ENCODE data around the gene ACTN1.

The ACTN1 gene

DNA sequence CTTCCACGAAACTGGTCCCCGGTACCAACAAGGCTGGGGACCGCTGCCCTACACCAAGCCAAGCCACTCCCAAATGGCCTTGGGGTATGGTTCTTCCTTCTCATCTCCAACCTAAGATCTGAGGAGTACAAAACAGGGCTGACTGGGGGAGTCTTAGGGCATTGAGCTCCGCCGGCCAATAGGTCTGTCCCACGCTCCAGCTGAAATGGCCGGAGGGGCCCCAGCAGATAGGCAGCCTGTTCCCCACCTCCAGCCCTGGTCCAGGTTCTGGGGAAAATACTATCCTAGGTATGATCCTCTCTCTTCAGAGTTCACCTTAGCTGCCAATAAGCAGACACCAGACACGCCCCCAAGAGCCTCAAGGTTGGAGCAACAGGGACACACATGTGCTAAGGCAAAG lies 90.2 kb downstream of the ACTN1 start:
- no peak for DNase-seq (ENCODE audit: low spot score)

DNA sequence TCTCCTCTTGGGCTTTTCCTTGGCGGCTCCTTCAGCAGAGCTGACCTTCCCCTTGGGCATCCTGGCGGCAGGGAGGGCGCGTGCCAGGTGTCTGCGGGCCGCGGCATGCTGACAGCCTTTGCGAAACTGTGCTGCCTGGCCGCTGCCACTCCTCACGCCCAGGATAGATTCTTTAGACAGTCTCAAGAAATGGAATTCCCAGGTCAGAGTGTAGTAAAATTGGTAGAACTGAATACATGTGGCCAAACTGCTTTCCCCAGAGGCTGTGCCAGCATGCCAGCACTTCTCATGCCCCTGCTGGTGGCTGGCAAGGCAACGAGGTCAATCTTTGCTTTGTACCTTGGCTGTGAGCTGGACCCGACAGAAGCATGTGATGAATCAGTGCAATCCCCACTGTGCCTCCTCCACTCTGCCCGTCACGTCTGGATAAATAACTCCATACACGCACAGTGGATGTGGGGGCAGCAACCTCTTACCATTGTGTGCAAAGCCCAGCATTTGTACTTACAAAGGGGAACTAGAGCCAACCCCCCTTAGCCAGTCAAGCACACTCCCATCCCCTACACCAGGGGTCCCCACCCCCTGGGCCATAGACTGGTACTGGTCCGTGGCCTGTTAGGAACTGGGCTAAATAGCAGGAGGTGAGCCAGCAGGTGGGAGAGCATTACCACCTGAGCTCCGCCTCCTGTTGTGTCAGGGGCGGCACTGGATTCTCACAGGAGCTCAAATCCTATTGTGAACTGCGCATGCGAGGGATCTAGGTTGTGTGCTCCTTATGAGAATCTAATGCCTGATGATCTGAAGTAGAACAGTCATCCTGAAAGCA lies 90.9 kb downstream of the ACTN1 start:
- DNase-seq (ENCODE audit: low spot score): no peak

DNA sequence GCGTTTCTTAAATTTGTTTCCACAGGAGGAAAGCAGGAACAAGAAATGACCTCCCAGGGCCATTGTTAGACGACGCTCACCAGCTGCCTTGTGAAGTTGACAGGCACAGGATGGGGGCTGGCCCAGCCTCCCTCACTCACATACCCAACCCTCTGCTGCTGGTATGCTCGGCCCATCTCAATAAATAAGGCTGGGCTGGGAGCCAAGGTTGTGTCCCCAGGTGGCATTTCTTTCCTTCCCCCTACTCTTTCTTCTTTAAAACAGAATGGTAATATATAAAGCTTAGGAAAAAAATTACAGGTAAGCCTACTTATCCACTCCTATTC lies 93.0 kb downstream of the ACTN1 start:
- no peak for DNase-seq (ENCODE audit: low spot score)

DNA sequence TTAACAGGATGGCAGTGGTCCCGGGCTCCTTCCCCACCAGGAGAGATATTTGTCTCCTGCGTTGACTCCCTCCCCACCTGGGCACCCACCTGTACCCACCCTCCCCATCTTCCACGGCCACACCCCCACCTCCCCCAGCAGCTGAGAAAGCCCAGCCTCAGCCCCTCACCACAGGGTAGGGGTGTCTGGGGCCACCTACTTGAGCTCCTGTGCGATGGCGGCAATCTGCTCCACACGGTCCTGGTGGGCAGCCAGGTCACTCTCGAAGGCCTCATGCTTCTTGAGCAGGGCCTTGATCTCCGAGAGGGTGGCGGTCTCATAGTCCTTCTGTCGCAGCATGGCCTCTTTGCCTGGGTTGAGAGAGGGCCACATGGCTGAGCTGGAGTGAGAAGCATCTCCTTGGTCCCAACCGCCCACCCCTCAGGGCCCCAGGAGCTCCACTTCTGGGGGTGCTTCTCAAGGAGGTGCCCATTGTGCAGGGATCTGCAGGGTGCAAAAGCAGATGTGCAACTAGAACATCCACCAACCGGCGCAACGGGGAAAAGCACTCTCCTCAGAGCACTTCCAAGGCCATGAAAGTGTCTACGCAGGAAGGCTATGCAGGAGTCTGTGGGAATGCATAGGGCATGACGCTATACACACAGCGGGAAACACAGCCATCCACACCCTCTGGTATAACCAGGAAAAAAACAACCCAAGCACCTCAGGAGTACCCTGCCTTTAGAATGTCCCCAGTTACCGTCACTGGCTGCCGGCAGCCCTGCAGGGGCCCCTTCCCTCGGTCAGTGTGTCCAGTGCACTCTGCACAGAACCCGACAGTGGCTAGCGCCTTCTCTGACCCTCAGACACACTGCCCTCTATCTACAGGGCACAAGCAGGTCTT lies 93.6 kb downstream of the ACTN1 start:
- no peak for DNase-seq (ENCODE audit: low spot score)

DNA sequence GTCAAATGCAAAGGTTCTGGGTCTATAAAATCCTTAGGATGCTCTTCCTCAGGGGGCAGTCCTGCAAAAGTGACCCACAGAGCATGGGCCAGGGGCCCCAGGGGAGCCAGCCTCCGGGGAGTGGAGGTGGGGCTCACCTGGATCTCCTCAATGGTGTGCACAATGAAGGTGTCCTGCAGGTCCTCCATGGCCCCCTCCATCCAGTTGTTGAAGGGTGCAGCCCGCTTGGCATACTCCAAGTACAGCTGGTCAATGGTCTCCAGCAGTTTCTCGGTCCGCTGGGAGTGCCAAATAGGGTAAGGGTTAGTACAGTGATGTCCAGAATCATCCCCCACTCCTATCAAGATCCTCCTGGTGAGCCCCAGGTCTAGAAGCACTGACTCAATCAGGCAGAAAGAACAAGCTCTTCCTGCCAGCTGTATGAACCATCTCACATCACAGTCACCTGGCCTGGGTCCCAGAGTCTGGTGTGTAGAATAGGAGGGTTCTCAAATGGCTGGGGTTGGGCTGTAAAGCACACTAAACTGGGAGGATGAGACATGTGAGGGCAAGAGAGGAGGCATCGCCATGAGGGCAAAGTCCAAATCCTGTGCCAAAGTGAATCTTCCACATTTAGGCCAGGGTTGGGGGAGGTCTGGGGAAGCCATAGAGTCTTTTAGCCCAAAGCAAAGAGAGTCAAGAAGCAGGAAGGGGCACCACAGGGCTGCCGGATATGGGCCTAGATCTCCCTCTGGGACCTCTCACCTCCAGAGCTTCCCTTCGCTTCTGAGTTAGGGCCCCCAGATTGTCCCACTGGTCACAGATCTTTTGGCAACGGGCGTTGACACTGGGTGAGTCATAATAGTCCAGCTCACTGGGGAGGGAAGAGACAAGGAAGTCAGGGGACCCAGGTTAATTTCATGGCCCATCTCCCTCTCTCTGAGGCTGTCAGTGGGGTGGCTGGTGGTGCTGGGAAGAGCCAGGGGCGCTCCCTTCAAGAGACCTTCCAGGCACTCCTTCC lies 94.8 kb downstream of the ACTN1 start:
- no peak for DNase-seq (ENCODE audit: low spot score)

DNA sequence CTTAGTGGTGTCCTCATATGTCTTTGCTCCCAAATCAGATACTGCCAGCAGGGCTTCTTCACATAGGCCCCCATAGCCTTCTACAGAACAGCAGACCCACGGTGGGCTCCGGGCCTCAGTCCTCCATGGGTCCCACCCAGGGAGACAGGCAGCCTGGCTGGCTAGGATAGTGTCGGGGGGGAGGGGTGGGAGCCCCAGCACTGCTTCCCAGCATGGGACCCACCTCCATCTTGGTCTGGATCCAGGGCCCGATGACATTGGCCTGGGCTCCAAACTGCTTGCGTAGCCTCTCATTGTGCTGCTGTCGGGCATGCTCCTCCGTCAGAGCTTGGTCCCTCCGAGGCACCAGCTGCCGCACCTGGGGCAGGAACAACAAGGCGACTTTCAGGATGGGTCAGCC lies 96.9 kb downstream of the ACTN1 start:
- DNase-seq (ENCODE audit: low spot score): no peak

DNA sequence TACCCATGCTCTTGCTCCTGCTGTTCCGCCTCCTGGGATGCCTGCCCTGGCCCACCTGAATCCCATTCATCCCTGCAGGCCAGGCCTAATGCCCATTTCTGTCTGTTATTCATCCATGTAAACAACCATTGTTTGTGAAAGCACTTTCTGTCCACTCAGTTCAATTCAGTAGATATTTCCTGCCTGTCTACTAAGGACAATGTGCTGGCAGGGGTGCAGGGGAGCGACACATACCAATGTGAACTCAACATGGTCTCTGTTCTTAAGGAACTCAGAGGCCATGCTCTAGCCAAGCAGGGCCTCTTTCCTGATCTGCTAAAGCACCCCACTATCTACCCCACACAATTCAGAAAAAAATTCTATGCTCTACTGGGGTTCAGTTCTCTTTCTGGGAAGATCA lies 97.7 kb downstream of the ACTN1 start:
- no peak for DNase-seq (ENCODE audit: low spot score)

DNA sequence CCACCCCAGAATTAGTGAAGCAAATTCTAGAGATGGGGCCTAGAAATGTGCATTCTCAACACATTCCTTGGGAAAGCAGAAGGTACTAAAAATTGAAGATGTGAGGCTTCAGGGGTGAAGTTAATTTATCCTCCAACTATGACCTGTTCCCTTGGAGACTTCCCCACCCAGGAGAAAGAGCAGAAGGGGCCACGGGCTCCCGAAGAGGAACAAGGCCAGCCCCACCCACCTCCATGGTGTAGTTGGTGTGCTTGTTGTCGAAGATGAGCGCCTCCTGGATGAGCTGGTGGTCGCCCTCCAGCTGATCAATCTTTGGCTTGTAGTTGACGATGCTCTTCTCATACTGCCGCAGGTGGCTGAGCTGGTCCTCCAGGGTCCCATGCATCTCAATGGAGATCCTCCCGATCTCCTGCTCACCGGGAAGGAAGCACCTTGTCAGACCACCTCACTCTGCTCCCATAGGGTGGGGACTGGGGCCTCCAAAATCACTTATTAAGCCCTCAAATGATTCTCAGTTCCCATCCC lies 98.5 kb downstream of the ACTN1 start:
- DNase-seq (ENCODE audit: low spot score): no peak

DNA sequence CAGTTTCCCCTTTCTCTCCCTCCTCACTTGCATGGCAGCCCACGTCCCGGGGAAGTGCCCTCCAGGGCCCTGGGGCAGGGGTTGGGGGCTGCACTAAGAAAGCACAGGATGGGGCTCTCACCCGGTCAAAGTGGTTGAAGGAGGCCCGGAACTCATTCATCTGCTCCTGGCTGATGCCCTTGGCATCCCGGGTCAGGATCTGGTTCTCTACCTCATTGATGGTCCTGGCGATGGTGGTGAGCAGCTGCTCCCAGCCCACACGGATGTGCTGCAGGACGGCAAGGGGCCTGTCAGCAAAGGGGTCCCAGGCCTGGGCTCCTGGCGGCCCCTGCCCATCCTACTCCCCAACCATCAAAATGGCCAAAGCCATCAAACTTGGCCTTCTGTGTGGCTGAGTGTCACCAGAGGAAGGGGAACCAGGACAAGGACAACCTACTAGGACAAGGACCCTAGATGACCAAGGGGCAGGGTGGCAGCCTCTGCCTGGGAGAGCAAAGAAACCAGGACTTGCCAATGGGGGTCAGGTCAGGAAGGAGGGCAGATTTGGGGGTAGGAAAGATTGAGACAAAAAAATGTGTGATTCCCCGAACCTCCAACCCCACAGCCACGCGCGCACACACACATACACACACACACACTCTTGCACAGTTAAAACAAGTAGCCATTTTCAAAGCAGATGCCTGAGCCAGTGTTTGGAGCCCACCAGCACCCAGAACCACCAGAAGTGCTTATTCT lies 99.1 kb downstream of the ACTN1 start:
- no peak for DNase-seq (ENCODE audit: low spot score)

DNA sequence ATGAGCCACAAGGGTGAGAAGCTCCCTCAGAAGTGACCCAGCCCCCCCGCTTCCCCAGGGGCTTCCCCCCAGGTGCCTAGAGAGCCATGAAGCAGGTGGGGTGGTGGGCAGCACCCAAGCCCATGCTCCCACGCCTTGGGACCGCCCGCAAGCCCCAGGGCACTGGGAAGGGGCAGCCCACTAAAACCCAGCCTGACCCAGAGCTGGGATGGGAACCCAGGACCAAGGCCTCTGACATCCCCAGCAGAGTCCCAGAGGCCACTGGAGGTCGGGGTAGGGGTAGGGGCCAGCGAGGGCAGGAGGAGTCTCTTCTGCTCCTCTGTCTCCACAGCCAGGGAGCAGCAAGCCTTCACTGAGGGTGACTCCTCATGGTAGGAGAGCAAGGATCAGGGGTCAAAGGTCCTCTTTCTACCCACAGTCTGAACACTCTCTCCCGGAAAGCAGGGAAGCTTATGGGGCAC lies 99.8 kb downstream of the ACTN1 start:
- no peak for DNase-seq (ENCODE audit: low spot score)

DNA sequence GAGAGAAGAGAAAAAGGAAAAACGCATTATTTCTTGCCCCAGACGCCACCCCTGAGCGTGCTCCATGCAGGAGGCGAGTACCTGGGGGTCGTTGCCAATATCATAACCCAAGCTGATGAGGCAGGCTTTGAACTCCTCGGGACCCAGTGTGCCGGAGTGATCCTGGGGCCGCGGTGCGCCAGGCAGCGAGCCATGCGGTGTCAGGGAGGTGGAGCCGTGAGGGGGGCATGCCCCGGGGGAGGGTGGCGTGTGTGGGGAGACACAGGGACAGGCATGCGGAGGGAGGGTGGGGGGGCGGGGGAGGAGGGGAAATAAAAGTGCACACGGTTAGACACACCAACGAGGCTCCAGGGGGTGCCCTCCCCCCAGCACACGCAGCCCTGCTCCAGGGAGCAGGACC lies 100.2 kb downstream of the ACTN1 start:
- no peak for DNase-seq (ENCODE audit: low spot score)

DNA sequence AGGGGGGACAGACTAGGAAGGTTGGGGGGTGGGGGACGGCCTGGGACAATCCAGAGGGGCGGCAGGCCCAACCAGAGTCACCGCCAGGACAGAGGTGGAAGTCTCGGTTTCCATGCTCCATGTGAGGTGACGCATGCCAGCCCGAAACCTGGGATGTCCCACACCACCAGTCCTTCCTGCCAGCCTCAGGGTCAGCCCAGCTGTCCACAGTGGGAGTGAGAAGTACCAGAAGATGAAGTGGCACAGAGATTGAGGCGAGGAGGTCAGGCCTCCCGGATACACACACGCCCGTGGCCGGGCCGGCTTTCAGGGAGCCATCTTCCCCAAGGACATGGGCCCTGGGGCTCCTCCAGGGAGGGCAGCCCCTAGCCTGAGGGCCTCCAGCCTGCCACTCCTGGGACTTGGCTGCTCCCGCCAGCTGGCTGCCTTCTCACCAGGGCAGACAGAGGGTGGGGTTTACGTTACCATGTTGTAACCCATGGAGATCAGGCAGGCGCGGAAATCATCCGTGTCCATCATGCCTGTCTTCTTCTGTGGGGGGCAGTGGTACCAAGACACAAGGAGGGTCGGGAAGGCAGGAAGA lies 101.0 kb downstream of the ACTN1 start:
- DNase-seq (ENCODE audit: low spot score): no peak

DNA sequence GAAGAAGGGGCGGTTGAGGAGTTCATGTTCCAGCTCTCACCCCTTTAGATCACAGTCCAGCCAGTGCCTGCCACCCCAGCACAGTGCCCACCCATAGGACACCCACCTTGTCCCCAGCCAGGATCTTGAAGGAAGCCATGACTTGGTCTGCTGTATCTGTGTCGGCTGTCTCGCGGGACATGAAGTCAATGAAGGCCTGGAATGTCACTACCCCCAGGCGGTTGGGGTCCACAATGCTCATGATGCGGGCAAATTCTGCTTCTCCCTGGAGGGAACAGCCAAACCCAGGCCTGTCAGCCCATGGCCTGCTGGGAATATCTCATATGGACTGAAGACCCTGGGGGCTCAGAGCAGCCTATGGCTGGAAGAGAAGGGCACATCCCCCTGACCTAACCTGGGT lies 102.1 kb downstream of the ACTN1 start:
- no peak for DNase-seq (ENCODE audit: low spot score)

DNA sequence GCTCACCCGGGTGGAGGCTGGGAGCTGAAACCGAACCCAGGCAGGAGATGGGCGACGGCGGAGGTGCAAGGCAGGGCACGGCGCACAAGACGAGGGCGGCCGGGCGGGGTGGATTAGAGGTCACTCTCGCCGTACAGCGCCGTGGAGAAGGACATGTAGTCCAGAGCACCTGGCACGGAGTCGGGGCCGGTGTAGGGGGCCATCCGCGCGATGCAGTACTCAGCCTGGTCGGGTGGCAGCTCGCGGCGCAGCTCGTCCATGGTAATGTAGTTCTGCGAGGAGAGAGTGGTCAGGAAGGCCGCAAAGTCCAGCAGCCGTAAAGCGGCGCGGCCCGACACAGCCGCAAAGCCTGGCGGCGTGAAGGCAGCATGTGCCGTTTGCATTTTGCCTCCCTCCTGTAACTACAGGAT lies 104.4 kb downstream of the ACTN1 start:
- no peak for DNase-seq (ENCODE audit: low spot score)

DNA sequence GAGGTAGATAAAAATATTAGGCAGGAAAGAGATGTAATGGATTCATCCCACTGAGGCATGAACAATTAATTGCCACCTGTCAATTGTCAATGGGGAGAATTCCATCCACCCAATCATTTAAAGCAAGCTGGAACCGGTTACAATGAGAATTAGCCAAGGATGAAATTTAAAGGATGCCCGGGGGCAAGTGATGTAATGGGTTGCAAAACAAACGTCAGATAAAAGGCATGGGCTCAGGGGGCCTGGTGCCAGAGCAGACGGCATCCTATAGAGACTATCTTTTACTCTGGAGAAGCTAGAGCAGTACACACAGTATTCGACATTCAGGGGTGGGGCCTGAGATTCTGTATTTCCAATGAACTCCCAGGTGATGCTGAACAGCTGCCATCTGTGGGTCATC lies 105.7 kb downstream of the ACTN1 start:
- DNase-seq (ENCODE audit: low spot score): no peak

DNA sequence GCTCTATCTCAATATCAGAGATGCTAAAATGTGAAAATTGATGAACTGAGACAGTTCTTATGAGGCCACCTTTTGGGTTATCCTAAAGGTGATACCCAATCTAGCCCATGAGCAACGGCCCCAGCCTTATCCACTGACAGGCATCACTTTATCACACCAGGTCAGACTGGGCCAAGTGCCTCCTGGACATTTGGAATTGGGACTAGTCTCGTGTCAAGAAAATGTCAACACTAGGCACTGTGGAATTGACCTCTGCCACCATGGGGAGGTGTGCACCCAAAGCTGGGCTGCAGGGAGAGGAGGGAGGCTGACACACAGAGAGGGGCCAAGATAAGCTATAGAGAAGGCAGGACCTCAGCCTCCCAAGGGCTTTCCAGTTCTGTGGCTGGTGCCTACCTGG lies 107.7 kb downstream of the ACTN1 start:
- no peak for DNase-seq (ENCODE audit: low spot score)

DNA sequence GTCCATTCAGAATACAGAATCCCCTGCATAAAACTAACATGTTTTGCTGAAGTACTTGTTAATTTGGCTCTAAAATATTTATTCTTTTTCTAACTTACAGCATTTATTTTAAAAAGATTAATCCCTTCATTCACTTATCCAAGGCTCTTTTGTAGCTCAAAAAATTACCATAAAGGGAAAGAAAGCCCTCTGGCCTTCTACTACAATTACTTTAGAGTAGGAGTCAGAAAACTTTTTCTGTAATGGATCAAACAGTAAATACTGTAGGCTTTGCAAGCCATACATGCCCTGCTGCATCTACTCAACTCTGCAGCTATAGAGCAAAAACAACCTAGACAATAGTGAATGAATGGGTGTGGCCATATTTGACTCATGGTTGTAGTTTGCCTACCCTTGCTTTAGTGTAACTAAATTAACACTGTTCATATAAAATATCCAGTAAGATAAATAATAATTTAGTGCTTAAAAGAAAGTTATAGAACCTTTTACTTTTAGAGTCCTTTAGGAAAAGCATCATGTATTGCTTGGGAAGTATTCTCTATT lies 112.0 kb downstream of the ACTN1 start:
- peak; percentile 40 for DNase-seq (ENCODE audit: low spot score)

DNA sequence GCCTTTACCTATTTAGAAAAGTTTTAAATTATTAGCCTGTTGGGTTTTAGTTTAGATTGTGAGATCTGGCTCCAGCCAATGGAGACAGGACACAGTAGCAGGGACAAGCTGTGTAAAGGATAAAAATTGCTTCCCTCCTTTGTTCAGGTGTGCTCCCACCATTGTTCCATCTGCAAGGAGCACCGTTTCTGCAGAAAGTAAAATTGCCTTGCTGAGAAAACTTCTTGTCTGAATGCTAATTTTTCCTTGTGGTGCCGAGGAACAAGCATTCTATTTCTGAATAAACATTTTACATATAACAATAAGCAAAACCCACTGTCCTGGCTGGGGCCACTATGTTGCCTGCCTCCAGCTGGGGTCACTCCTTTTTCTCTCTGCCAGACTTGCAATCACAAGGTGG lies 113.6 kb downstream of the ACTN1 start:
- no peak for DNase-seq (ENCODE audit: low spot score)

DNA sequence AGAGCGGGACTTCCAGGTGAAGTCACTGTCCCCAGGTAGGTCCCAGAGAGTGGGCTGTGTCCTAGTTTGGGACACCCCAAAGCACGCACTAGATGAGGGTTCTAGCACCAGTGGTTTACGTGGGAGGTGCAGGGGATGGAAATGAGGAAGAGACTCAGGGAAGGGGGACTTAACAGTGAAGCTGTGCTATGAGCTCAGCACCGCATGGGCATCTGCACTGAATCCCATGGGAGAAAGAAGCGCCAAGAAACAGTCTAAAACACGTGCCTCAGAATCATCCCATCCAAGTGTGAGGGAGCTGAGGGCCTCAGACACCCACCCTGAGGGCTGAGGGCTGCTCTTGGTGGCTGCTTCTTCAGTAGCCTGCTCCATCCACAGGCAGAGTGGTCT lies 114.7 kb downstream of the ACTN1 start:
- no peak for DNase-seq (ENCODE audit: low spot score)

DNA sequence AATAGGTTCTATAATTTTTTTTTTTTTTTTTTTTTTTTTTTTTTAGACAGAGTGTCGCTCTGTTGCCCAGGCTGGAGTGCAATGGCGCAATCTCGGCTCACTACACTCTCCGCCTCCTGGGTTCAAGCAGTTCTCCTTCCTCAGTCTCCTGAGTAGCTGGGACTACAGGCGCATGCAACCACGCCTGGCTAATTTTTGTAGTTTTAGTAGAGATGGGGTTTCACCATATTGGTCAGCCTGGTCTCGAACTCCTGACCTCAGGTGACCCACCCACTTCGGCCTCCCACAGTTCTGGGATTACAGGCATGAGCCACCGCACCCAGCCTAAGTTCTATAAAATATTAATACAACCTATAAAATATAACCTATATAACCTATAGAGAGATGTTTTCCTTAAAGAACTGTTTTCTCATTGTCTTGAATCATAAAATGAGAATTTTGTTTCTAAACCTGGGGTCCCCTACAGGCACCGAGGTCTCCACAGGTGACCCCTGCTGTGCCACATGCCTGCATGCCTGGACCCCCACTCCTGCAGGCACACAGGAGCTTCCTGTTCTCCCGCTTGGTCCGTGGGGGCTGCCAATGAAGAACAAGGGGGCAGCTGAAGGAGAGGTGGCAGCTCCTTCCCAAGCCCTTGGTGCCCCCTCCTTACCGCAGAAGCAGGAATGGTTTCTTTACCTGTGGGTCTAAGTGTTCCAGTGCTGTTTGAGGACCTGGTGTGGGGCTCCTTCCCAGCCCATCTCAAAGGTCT lies 115.3 kb downstream of the ACTN1 start:
- no peak for DNase-seq (ENCODE audit: low spot score)

Data from COLO829 (cell line).